Thyroid gland (tissue), 4 donors: ENCODE measurements around the gene RXFP2.

ENCODE experiments used
- CTCF ChIP-seq, 6 experiments: fragments of 200-600 bp in 3 of 6; fragments of 450-650 bp in 3 of 6; sonication (generic) in 3 of 6; IDR thresholded peaks; one replicate each; pipeline ENCODE4 v1.5.1; 2016 to 2019; ENCODE audit warnings: antibody characterized with exemption in 6 of 6, mild to moderate bottlenecking in 2 of 6, inconsistent platforms in 1 of 6, moderate library complexity in 1 of 6
- POLR2A ChIP-seq, 2 donors: fragments of 450-650 bp; IDR thresholded peaks; one replicate each; pipeline ENCODE4 v1.6.1; 2017; ENCODE audit warnings: antibody characterized with exemption in 2 of 2, mild to moderate bottlenecking in 2 of 2, moderate library complexity in 1 of 2

DNA sequence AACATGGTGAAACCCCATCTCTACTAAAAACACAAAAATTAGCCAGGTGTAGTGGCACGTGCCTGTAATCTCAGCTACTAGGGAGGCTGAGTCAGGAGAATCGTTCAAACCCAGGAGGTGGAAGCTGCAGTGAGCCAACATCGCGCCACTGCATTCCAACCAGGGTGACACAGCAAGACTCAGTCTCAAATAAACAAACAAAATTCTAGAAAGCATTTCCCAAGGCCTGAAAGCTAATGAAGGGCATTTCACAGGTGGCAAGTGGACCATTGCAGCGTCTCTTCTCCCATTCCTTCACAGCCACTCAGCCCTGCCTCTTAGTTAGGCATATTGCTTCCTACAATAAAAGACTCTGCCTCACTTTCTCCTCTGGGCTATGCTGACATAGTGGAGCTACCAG, 13.5 kb upstream of the RXFP2 start:
- TF ChIP-seq CTCF (IDR thresholded peaks at IDR 0.05) (no peak), POLR2A (IDR thresholded peaks at IDR 0.05) (no peak)
